ENCODE data around the gene HDAC9.

DNA sequence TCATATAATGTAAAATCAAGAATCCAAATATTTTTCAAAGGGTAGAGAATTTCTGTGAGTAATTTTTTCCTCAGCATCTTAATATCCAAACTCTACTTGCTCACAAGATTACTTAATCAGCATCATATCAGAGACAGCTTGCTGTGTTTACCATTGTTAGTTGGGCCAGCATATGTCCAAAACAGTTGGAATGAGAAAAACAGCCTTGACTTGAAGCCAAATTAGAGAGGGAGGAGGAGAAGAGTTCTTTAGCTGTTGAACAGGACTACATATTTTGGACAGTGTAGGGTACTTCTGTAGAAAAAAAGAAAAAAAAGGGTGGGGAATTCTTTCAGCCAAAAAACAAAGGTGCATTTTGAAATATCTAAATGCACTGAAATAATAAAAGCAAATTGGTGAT, 69.8 kb downstream of the HDAC9 start:
- TF ChIP-seq, protein P1, sequence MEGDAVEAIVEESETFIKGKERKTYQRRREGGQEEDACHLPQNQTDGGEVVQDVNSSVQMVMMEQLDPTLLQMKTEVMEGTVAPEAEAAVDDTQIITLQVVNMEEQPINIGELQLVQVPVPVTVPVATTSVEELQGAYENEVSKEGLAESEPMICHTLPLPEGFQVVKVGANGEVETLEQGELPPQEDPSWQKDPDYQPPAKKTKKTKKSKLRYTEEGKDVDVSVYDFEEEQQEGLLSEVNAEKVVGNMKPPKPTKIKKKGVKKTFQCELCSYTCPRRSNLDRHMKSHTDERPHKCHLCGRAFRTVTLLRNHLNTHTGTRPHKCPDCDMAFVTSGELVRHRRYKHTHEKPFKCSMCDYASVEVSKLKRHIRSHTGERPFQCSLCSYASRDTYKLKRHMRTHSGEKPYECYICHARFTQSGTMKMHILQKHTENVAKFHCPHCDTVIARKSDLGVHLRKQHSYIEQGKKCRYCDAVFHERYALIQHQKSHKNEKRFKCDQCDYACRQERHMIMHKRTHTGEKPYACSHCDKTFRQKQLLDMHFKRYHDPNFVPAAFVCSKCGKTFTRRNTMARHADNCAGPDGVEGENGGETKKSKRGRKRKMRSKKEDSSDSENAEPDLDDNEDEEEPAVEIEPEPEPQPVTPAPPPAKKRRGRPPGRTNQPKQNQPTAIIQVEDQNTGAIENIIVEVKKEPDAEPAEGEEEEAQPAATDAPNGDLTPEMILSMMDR (IDR thresholded peaks at IDR 0.05), result no peak
- TF ChIP-seq POLR2A (IDR thresholded peaks at IDR 0.05), result no peak
